GM23338 (cell line): Measurements from ENCODE around the gene SDHA.

Experiments
- CREB1 ChIP-seq: fragments of 250-450 bp; sonication (Bioruptor Pico); IDR thresholded peaks from 2 replicates; pipeline ENCODE4 v1.5.0; 2020; ENCODE audit warnings: low read depth, mild to moderate bottlenecking, moderate library complexity
- CTCF ChIP-seq, 2 experiments: fragments of 200-600 bp in 1 of 2; sonication (generic) in 1 of 2; conservative IDR thresholded peaks; 2 replicates each; pipeline versions ENCODE4 v1.5.1 to v1.6.1; 2016 to 2017; ENCODE audit warnings: antibody characterized with exemption in 2 of 2, low read depth in 2 of 2, mild to moderate bottlenecking in 2 of 2, moderate library complexity in 1 of 2
- EZH2 ChIP-seq: fragments of 200-600 bp; sonication (generic); IDR thresholded peaks from one replicate; pipeline ENCODE4 v1.8.0; 2017; ENCODE audit warnings: antibody characterized with exemption, mild to moderate bottlenecking, low read depth; ENCODE audit not compliant: unreplicated experiment
- EZH2phosphoT487 ChIP-seq: fragments of 200-600 bp; sonication (generic); IDR thresholded peaks from one replicate; pipeline ENCODE4 v1.8.1; 2018; ENCODE audit warnings: antibody characterized with exemption; ENCODE audit not compliant: unreplicated experiment
- JUNB ChIP-seq: IDR thresholded peaks from one replicate; pipeline ENCODE4 v1.6.1; 2016; ENCODE audit warnings: antibody characterized with exemption; ENCODE audit not compliant: unreplicated experiment
- POLR2AphosphoS5 ChIP-seq: IDR thresholded peaks from 2 replicates; pipeline ENCODE4 v1.6.1; 2016; ENCODE audit warnings: antibody characterized with exemption, low read depth
- REST ChIP-seq: IDR thresholded peaks from one replicate; pipeline ENCODE4 v1.6.1; 2018; ENCODE audit warnings: antibody characterized with exemption; ENCODE audit not compliant: unreplicated experiment
- ZNF114 ChIP-seq: fragments of 250-450 bp; sonication (Bioruptor Pico); IDR thresholded peaks from 2 replicates; pipeline ENCODE4 v1.5.0; 2020; ENCODE audit warnings: mild to moderate bottlenecking, moderate library complexity
- ZNF331 ChIP-seq: fragments of 250-450 bp; sonication (Bioruptor Pico); IDR thresholded peaks from 2 replicates; pipeline ENCODE4 v1.5.0; 2020; ENCODE audit warnings: low read depth, mild to moderate bottlenecking, moderate library complexity

- TF ChIP-seq CTCF (conservative IDR thresholded peaks at IDR 0.05; ENCODE audit: low read depth in 2 of 2) (no peak), EZH2 (no peak), POLR2AphosphoS5 (no peak), REST (no peak), ZNF331 (CRISPR knock-in tag) (no peak), ZNF114 (CRISPR knock-in tag) (no peak), EZH2phosphoT487 (no peak), CREB1 (CRISPR knock-in tag) (no peak), JUNB (no peak)
Observed at GRCh38 chr5:181566-181965, 36.6 kb upstream of the SDHA start.
